Vagina (tissue), 2 donors: ENCODE results near the gene CASQ2.
"Not testable (repeated sequence)": the region's sequence is repeated elsewhere in the genome, so short reads cannot be mapped to it uniquely, and the experiment has no call there.

Experiments
- CTCF ChIP-seq, 3 experiments: fragments of 450-650 bp in 2 of 3; fragments of 200-600 bp in 1 of 3; sonication (generic) in 1 of 3; IDR thresholded peaks; one replicate each; pipeline ENCODE4 v1.5.1; 2017 to 2019; ENCODE audit warnings: antibody characterized with exemption in 3 of 3, mild to moderate bottlenecking in 2 of 3, moderate library complexity in 2 of 3
- POLR2A ChIP-seq, 2 donors: fragments of 450-650 bp; IDR thresholded peaks; one replicate each; pipeline ENCODE4 v1.6.1; 2017; ENCODE audit warnings: antibody characterized with exemption in 2 of 2, mild to moderate bottlenecking in 2 of 2, moderate library complexity in 2 of 2

- TF ChIP-seq POLR2A, CTCF (IDR thresholded peaks at IDR 0.05): not testable (repeated sequence)
These were observed 12.1 kb upstream of the CASQ2 start for GRCh38 chr1:115780655-115781054.
